Measurements from ENCODE around the gene OAS2. TPM values are rescaled to one million over a fixed set of nuclear protein-coding genes. Genes with fewer than 3 reads are reported as not detected.

The OAS2 gene
- total RNA-seq, 1 donor from 2014 or later: 8.0 TPM

GRCh38 chr12:113060336-113060960, 82.1 kb downstream of the OAS2 start:
- H3K27me3 ChIP-seq: peaks cover 17% of the 10 kb centered on the region
- no peak overlapping the region for H3K4me3 ChIP-seq
- peaks cover 0 to 9% of the 10 kb centered on the region in 2 donors for H3K4me1 ChIP-seq
- H3K27ac ChIP-seq: no peak overlapping the region
- no peak for DNase-seq (ENCODE audit: low spot score in 2 of 2)
- TF ChIP-seq, protein P1, sequence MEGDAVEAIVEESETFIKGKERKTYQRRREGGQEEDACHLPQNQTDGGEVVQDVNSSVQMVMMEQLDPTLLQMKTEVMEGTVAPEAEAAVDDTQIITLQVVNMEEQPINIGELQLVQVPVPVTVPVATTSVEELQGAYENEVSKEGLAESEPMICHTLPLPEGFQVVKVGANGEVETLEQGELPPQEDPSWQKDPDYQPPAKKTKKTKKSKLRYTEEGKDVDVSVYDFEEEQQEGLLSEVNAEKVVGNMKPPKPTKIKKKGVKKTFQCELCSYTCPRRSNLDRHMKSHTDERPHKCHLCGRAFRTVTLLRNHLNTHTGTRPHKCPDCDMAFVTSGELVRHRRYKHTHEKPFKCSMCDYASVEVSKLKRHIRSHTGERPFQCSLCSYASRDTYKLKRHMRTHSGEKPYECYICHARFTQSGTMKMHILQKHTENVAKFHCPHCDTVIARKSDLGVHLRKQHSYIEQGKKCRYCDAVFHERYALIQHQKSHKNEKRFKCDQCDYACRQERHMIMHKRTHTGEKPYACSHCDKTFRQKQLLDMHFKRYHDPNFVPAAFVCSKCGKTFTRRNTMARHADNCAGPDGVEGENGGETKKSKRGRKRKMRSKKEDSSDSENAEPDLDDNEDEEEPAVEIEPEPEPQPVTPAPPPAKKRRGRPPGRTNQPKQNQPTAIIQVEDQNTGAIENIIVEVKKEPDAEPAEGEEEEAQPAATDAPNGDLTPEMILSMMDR (IDR thresholded peaks at IDR 0.05): no peak
- no peaks in the 10 kb centered on the region for H3K36me3 ChIP-seq
- H3K9me3 ChIP-seq: no peaks in the 10 kb centered on the region
- intact Hi-C loops (cut with DNase I): no loop called here

DNA sequence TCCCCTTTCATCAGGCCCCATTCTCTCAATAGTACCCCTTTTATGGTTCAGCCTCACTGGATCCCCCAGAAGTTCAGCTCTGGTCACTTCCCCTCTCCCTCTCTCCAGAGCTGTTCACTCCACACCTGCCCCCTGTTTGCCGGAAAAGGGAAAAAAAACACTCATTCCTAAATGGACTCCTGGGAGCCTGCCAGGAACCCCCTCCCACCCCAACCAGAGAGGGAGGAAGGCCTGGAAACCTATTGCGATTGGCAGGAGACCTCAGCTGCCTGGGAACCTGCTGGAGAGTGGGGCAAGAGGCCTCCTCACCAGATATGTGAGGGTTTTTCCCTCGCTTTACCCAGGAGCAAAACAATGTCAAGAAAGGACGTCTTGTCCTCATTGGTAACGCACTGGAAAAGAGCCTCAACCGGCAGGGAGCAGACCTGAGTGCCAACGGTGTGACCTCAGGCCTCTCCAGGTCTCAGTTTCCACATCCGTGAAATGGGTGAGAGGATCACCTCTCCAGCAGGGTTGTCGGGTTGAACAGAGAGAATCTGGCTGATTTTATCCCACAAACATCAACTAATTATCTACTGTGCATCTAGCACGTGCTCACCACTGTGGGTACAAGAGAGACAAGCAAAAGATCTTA, 82.9 kb downstream of the OAS2 start:
- peaks cover 17% of the 10 kb centered on the region for H3K27me3 ChIP-seq
- no peak for DNase-seq (ENCODE audit: low spot score in 2 of 2)
- H3K27ac ChIP-seq: no peak overlapping the region
- H3K4me3 ChIP-seq: no peak overlapping the region
- H3K36me3 ChIP-seq: no peaks in the 10 kb centered on the region
- no peaks in the 10 kb centered on the region for H3K9me3 ChIP-seq
- intact Hi-C loops (cut with DNase I): no loop called here
- TF ChIP-seq, protein P1 (IDR thresholded peaks at IDR 0.05): no peak
- H3K4me1 ChIP-seq: peaks cover 0 to 9% of the 10 kb centered on the region in 2 donors

Other genes starting within 250 kb of the OAS2 start
- not detected for gene RPH3A, start 186.8 kb upstream of the OAS2 start, total RNA-seq
- gene OAS1, start 71.6 kb upstream of the OAS2 start, total RNA-seq: 0.96 TPM
- 7.0 TPM for gene OAS3, start 40.0 kb upstream of the OAS2 start, total RNA-seq
- gene DTX1, start 78.2 kb downstream of the OAS2 start, total RNA-seq: 4.5 TPM
- 0.64 TPM for gene RASAL1, start 157.2 kb downstream of the OAS2 start, total RNA-seq
- not detected for gene CFAP73, start 171.2 kb downstream of the OAS2 start, total RNA-seq
- 97.0 TPM for gene DDX54, start 207.0 kb downstream of the OAS2 start, total RNA-seq
- gene RITA1, start 207.2 kb downstream of the OAS2 start, total RNA-seq: 48.4 TPM
- gene TPCN1, start 242.9 kb downstream of the OAS2 start, total RNA-seq: 56.3 TPM